K562 (cell line): ENCODE measurements around the gene RYR1. TPM values are rescaled to one million over a fixed set of nuclear protein-coding genes. Genes with fewer than 3 reads are reported as not detected.
A peak's percentile ranks its signal among the peaks of the same experiment; 100 is the strongest.

Experiments used
- ATAC-seq: fragments of 200-7000 bp; cut with Tn5 transposase; 3 replicates; pipeline ENCODE4 v1.9.1; 2020; ENCODE audit warnings: moderate library complexity
- BruUV-seq: library from RNA; stranded (reverse); fragments of 400-500 nt; replicated peaks from 2 replicates; lab custom pipeline; 2021; lab: Mats Ljungman, UMichigan
- CTCF ChIA-PET: fragments of 300-600 bp; formaldehyde crosslinking; extraction: SDS; loops from one replicate; lab custom pipeline; 2021; ENCODE audit warnings: low intra/inter-chr PET ratio; lab: Yijun Ruan, JAX
- POLR2A ChIA-PET: fragments of 300-600, 350-650 bp; sonication (Branson Sonifier 250); formaldehyde crosslinking; extraction: SDS; loops from one replicate; lab custom pipeline; 2021; ENCODE audit warnings: antibody characterized with exemption, inconsistent platforms; lab: Yijun Ruan, JAX
- DNase-seq, 4 experiments: peaks; one replicate each; pipeline versions ENCODE4 v3.0.0 to v3.0.0-alpha.2; 2011 to 2018; ENCODE audit warnings: low spot score in 3 of 4, mixed read lengths in 3 of 4; ENCODE audit errors: extremely low read depth in 1 of 4
- FAIRE-seq: peaks from 2 replicates; lab custom pipeline; 2011; peaks lifted over from hg19 to GRCh38; lab: Jason Lieb, UNC
- H2AFZ ChIP-seq: 2 replicates; pipeline ENCODE4 v1.6.0; 2011; ENCODE audit warnings: low read depth, low read length, control low read depth, inconsistent platforms
- H3K27ac ChIP-seq: fragments of 200-600 bp; 3 replicates; pipeline ENCODE4 v1.8.0; 2011; ENCODE audit warnings: low read depth, mild to moderate bottlenecking, control low read depth, inconsistent platforms, low read length, moderate library complexity, mixed read lengths; ENCODE audit errors: extremely low read depth
- H3K27me3 ChIP-seq, 2 experiments: fragments of 300-600 bp in 1 of 2; 2 replicates in 1 of 2; 3 replicates in 1 of 2; pipeline versions ENCODE4 v1.6.0 to v1.8.0; 2011; ENCODE audit warnings: inconsistent platforms in 2 of 2, low read length in 2 of 2, mild to moderate bottlenecking in 1 of 2, mixed read lengths in 1 of 2, moderate library complexity in 1 of 2; ENCODE audit not compliant: control insufficient read depth in 2 of 2, insufficient read depth in 2 of 2
- H3K36me3 ChIP-seq: fragments of 300-600 bp; 3 replicates; pipeline ENCODE4 v1.8.0; 2011; ENCODE audit warnings: mild to moderate bottlenecking, low read length, inconsistent platforms; ENCODE audit not compliant: control insufficient read depth, insufficient read depth
- H3K4me1 ChIP-seq, 2 experiments: fragments of 200-600 bp in 1 of 2; replicated peaks in 1 of 2; 2 replicates in 1 of 2; 3 replicates in 1 of 2; pipeline versions ENCODE4 v1.5.1 to v1.8.0; 2011; ENCODE audit warnings: inconsistent platforms in 2 of 2, low read length in 2 of 2, mild to moderate bottlenecking in 1 of 2, mixed read lengths in 1 of 2, moderate library complexity in 1 of 2; ENCODE audit not compliant: control insufficient read depth in 2 of 2, insufficient read depth in 2 of 2
- H3K4me2 ChIP-seq: 2 replicates; pipeline ENCODE4 v1.6.1; 2011; ENCODE audit warnings: low read length, control low read depth, inconsistent platforms, mixed read lengths; ENCODE audit not compliant: insufficient read depth
- H3K4me3 ChIP-seq: fragments of 200-600 bp; sonication (generic), shearing (Covaris generic); 2 replicates; pipeline ENCODE4 v1.5.1; 2016; ENCODE audit warnings: control low read depth, inconsistent platforms
- H3K79me2 ChIP-seq: fragments of 200-600 bp; 3 replicates; pipeline ENCODE4 v1.8.0; 2011; ENCODE audit warnings: low read length, inconsistent platforms; ENCODE audit not compliant: control insufficient read depth, insufficient read depth
- H3K9ac ChIP-seq, 2 experiments: 2 replicates each; pipeline versions ENCODE4 v1.6.0 to v1.6.1; 2011; ENCODE audit warnings: low read depth in 2 of 2, low read length in 2 of 2, control low read depth in 1 of 2, inconsistent platforms in 1 of 2, mild to moderate bottlenecking in 1 of 2, mixed read lengths in 1 of 2; ENCODE audit not compliant: insufficient read depth in 1 of 2
- H3K9me1 ChIP-seq: one replicate; pipeline ENCODE4 v1.6.0; 2011; ENCODE audit warnings: inconsistent platforms, mild to moderate bottlenecking, low read length, moderate library complexity; ENCODE audit not compliant: control insufficient read depth, insufficient read depth
- H3K9me3 ChIP-seq: replicated peaks from 2 replicates; pipeline ENCODE4 v1.5.1; 2011; ENCODE audit warnings: low read depth, low read length, inconsistent platforms; ENCODE audit not compliant: control insufficient read depth, insufficient read depth
- H4K20me1 ChIP-seq: replicated peaks from 2 replicates; pipeline ENCODE4 v1.6.1; 2011; ENCODE audit warnings: low read length, inconsistent platforms, mixed read lengths; ENCODE audit not compliant: control insufficient read depth, insufficient read depth
- KDM1A ChIP-seq, 2 experiments: fragments of 450-650 bp; IDR thresholded peaks; 2 replicates each; pipeline ENCODE4 v1.6.1; 2016; ENCODE audit warnings: mild to moderate bottlenecking in 2 of 2
- RBM14 ChIP-seq: fragments of 200-400 bp; formaldehyde crosslinking; IDR thresholded peaks from 2 replicates; pipeline ENCODE4 v1.6.1; 2018; ENCODE audit warnings: low read depth, mild to moderate bottlenecking, low read length, moderate library complexity, borderline replicate concordance; ENCODE audit not compliant: insufficient read depth
- SMAD3 ChIP-seq: fragments of 450-650 bp; formaldehyde crosslinking; conservative IDR thresholded peaks from 2 replicates; pipeline ENCODE4 v1.4.0; 2020; ENCODE audit warnings: mild to moderate bottlenecking
- SRSF9 ChIP-seq: fragments of 200-400 bp; formaldehyde crosslinking; IDR thresholded peaks from 2 replicates; pipeline ENCODE4 v1.6.1; 2017; ENCODE audit warnings: low read depth, low read length, borderline replicate concordance
- ZC3H4 ChIP-seq: sonication (generic); formaldehyde crosslinking; IDR thresholded peaks from 2 replicates; pipeline ENCODE4 v1.9.0; 2021; ENCODE audit warnings: missing genetic modification reagents, borderline replicate concordance
- WGBS: fragments of 100-300 bp; shearing (Covaris generic); methylation state at CpG from one replicate; pipeline ENCODE4 v1.1.6; 2016; ENCODE audit warnings: low coverage, mixed read lengths; ENCODE audit not compliant: insufficient coverage; ENCODE audit errors: missing lambda C conversion rate; 5-methylcytosine and 5-hydroxymethylcytosine counted together
- in situ Hi-C: fragments of 300-500 bp; cut with MboI; formaldehyde crosslinking; loops from 4 replicates; pipeline ENCODE4 v1.15.0; 2018; ENCODE audit warnings: inconsistent platforms, mixed read lengths
- intact Hi-C: fragments of 100-400 bp; cut with micrococcal nuclease; formaldehyde crosslinking; loops from 2 replicates; pipeline ENCODE4 v1.14.2; 2022
- polyA plus RNA-seq, 8 experiments: library from polyadenylated mRNA; depleted of rRNA in 4 of 8; stranded (reverse) in 5 of 8; unstranded in 3 of 8; fragments of >200 nt; fragmentation: Nextera tagmentation in 2 of 8; fragmentation: Illumina TruSeq in 1 of 8; extraction: Ambion mirVana in 2 of 8; extraction: Trizol in 1 of 8; gene quantifications; 2 replicates each; pipeline versions ENCODE4 v1.2.1 to v1.2.3, GENCODE V29; 2011 to 2014; ENCODE audit warnings: inconsistent platforms in 1 of 8, missing spikeins in 1 of 8
- total RNA-seq, 7 experiments: library from RNA; depleted of rRNA in 6 of 7; stranded (reverse); fragments of >200 nt in 6 of 7; fragmentation: Illumina TruSeq in 2 of 7; extraction: Trizol in 2 of 7; gene quantifications; 2 replicates each; pipeline versions ENCODE4 v1.2.1 to v1.2.3, GENCODE V29; 2011 to 2021; ENCODE audit warnings: low replicate concordance in 1 of 7

Gene RYR1
- total and polyA plus RNA-seq, 9 of the 15 experiments (the other 6 are each of a cell fraction or from before 2014, with no cell fraction given) = 0.11 to 7.4 (median 3.7) TPM

DNA sequence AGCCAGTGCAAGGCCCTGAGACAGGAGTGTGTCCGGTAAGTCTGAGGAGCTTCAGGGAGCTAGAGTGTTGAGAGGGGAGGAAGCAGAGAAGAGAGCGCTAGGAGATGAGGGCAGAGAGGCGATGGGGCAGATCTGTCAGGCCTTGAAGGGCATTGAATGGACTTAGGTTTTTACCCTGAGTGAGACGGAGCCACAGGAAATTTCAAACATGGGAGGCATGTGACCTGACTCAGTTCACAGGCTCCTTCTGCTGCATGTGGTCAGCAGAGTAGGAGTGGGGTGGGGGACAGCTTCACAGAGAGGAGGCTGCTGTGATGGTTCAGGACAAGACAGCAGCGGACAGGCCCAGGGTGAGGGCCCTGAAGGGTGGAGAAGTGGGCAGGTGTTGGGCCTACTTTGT lies 33.1 kb upstream of the RYR1 start:
- FAIRE-seq (no peak), DNase-seq (no peak), ATAC-seq (no peak)
- H3K79me2 ChIP-seq = peaks cover 17% of the 10 kb centered on the region; the same call in 2 of the 3 replicates
- intact Hi-C loops (loop anchor here (5.0 kb wide), 1 partner anchor 552 kb away; no protein-coding TSS in a partner anchor), in situ Hi-C loops (loop anchor here (5.0 kb wide), 1 partner anchor 232 kb away; no protein-coding TSS in a partner anchor)
- H3K9me3 ChIP-seq = no peaks in the 10 kb centered on the region
- H4K20me1 ChIP-seq = no peaks in the 10 kb centered on the region
- no peak overlapping the region for H2AFZ ChIP-seq
- no peaks in the 10 kb centered on the region for H3K9me1 ChIP-seq
- no TSS peak for BruUV-seq
- ChIA-PET POLR2A (interaction anchor here (1.0 kb wide), 1 partner anchor 11 kb away, joined by 3 read pairs; no protein-coding TSS in a partner anchor), CTCF (no interaction called here)
- 43% methylated on average over 4 of the region's 5 CpGs for WGBS
- H3K4me2 ChIP-seq = no peak overlapping the region
- H3K27ac ChIP-seq = no peak overlapping the region
- peaks cover 6 to 30% of the 10 kb centered on the region in 2 experiments; a peak in 4 of 5 replicates for H3K4me1 ChIP-seq
- peaks cover 8% of the 10 kb centered on the region; the same call in 1 of the 3 replicates for H3K36me3 ChIP-seq
- peak overlapping the region in 1 of 2 experiments; percentile 65; a peak in 1 of 4 replicates for H3K9ac ChIP-seq
- no peaks in the 10 kb centered on the region for H3K27me3 ChIP-seq
- no peak overlapping the region for H3K4me3 ChIP-seq
- no peak for TF ChIP-seq RBM14
- TF ChIP-seq SRSF9 = no peak
- no peak for TF ChIP-seq ZC3H4 (CRISPR knock-in tag)
- TF ChIP-seq SMAD3 (CRISPR knock-in tag) = no peak
- TF ChIP-seq KDM1A (IDR thresholded peaks at IDR 0.05) = 0 out of 4 replicates have a peak, but pooled peaks of 1 of the 2 experiments have one; percentile 13
